ENCODE results near the gene KIF2A. TPM values are rescaled to one million over a fixed set of nuclear protein-coding genes. Genes with fewer than 3 reads are reported as not detected.
A peak's percentile ranks its signal among the peaks of the same experiment; 100 is the strongest.

KIF2A gene
- total and polyA plus RNA-seq, 9 of the 15 experiments (the other 6 are each of a cell fraction or from before 2014, with no cell fraction given) = 42.6 to 126 (median 77.6) TPM

GRCh38 chr5:62305715-62306322 lies at the start of gene KIF2A (continued):
- TF ChIP-seq ATF1 (CRISPR knock-in tag; IDR thresholded peaks at IDR 0.05) = peak; percentile 69; the same call in 1 of the 2 replicates
- peak; percentile 93 for TF ChIP-seq ATF1 (tag; IDR thresholded peaks at IDR 0.05)
- peak; percentile 90 for TF ChIP-seq ZNF583 (CRISPR knock-in tag; IDR thresholded peaks at IDR 0.05)
- TF ChIP-seq ZNF23 (CRISPR knock-in tag; IDR thresholded peaks at IDR 0.05) = no peak
- TF ChIP-seq KAT8 (IDR thresholded peaks at IDR 0.05; ENCODE audit: low read depth) = no peak
- TF ChIP-seq POLR2AphosphoS2 (IDR thresholded peaks at IDR 0.05; ENCODE audit: low read length) = no peak
- TF ChIP-seq HOXB6 (CRISPR knock-in tag; IDR thresholded peaks at IDR 0.05; ENCODE audit: borderline replicate concordance) = no peak
- TF ChIP-seq PHF20 (IDR thresholded peaks at IDR 0.05; ENCODE audit: partially characterized antibody) = peak; percentile 92
- TF ChIP-seq NR2C2 (CRISPR knock-in tag; IDR thresholded peaks at IDR 0.05) = no peak
- peak; percentile 76 for TF ChIP-seq NR2C2 (tag; IDR thresholded peaks at IDR 0.05)
- TF ChIP-seq KLF6 (CRISPR knock-in tag; IDR thresholded peaks at IDR 0.05; ENCODE audit: borderline replicate concordance) = peak; percentile 78; the same call in 1 of the 2 replicates
- TF ChIP-seq AFF1 (IDR thresholded peaks at IDR 0.05; ENCODE audit: low read depth in 1 of 2, partially characterized antibody in 2 of 2) = peak; percentile 42 to 61
- TF ChIP-seq ZFP1 (CRISPR knock-in tag; IDR thresholded peaks at IDR 0.05) = 0 out of 2 replicates have a peak, but pooled peaks have one; percentile 11
- no peak for TF ChIP-seq DDX20 (tag; IDR thresholded peaks at IDR 0.05; ENCODE audit: low read depth)
- TF ChIP-seq MAFK (IDR thresholded peaks at IDR 0.05; ENCODE audit: low read length) = no peak
- peak; percentile 88 for TF ChIP-seq CREB3L1 (IDR thresholded peaks at IDR 0.05; ENCODE audit: borderline replicate concordance, low read depth)
- no peak for TF ChIP-seq BRF1 (IDR thresholded peaks at IDR 0.05; ENCODE audit: borderline replicate concordance, extremely low read depth, insufficient read length)
- TF ChIP-seq HDAC8 (tag; IDR thresholded peaks at IDR 0.05) = peak; percentile 91
- TF ChIP-seq SIN3B (IDR thresholded peaks at IDR 0.05; ENCODE audit: low read depth) = peak; percentile 40; the same call in 1 of the 2 replicates
- TF ChIP-seq ZFPM2 (CRISPR knock-in tag; IDR thresholded peaks at IDR 0.05) = no peak
- TF ChIP-seq ZBTB8A (IDR thresholded peaks at IDR 0.05; ENCODE audit: partially characterized antibody) = no peak
- peak in 1 of 2 experiments; percentile 28; a peak in 2 of 4 replicates for TF ChIP-seq RAD21 (CRISPR knock-in tag; conservative IDR thresholded peaks at IDR 0.05 in 1 of 2, IDR thresholded peaks at IDR 0.05 in 1 of 2)
- peak; percentile 63 for TF ChIP-seq SOX6 (IDR thresholded peaks at IDR 0.05)
- TF ChIP-seq POLR3A (IDR thresholded peaks at IDR 0.05; ENCODE audit: borderline replicate concordance, extremely low read depth, insufficient read depth, insufficient read length) = no peak
- TF ChIP-seq PURB (CRISPR knock-in tag; IDR thresholded peaks at IDR 0.05; ENCODE audit: low read depth) = no peak
